ENCODE results near the gene GPBP1L1.
"Not testable (repeated sequence)": the region's sequence is repeated elsewhere in the genome, so short reads cannot be mapped to it uniquely, and the experiment has no call there.

The GPBP1L1 gene

DNA sequence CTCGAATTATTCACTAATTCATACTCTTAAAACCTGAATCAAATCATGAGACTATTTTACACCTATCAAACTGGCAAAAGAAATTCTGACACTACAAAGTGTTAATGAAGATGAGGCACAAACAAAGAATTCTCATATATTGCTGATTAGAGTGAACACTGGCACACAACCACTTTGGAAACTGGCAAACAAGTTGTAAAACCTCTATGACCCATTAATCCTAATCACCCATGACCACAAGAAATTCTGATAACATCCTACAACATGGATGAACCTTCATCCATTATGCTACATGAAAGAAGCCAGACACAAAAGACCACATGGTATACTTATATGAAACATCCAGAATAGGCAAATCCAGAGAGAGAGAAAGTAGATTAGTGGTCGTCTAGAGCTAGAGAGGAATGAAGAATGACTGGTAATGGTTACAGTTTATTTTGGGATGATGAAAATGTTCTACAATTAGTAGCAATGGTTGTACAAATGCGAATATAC is 8.5 kb downstream of the GPBP1L1 start:
- peaks cover 6% of the 10 kb centered on the region; the same call in 1 of the 2 replicates for H3K36me3 ChIP-seq (ENCODE audit: insufficient read depth, low read depth, low read length)
- no peaks in the 10 kb centered on the region for H3K9me3 ChIP-seq (ENCODE audit: insufficient read depth, low read depth, low read length)
- H3K9ac ChIP-seq (ENCODE audit: low read depth, low read length): no peak overlapping the region
- peak overlapping the region; percentile 11; the same call in 1 of the 2 replicates for H3K4me3 ChIP-seq (ENCODE audit: low read length)
- no peak overlapping the region for H3K27ac ChIP-seq (ENCODE audit: low read length)
- peaks cover 38% of the 10 kb centered on the region for H3K4me1 ChIP-seq (ENCODE audit: insufficient read depth, low read length)
- no peaks in the 10 kb centered on the region for H3K27me3 ChIP-seq (ENCODE audit: insufficient read depth, low read length)

DNA sequence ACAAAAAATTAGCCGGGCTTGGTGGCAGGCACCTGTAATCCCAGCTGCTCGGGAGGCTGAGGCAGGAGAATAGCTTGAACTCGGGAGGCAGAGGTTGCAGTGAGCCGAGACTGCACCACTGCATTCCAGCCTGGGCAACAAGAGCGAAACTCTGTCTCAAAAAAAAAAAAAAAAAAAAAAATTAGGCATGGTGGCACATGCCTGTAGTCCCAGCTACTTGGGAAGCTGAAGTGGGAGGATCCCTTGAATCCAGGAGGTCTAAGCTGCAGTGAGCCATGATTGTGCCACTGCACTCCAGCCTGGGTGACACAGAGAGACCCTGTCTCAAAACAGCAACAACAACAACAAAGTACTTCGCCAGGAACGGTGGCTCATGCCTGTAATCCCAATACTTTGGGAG is 9.8 kb downstream of the GPBP1L1 start:
- not testable (repeated sequence) for H3K9me3 ChIP-seq (ENCODE audit: insufficient read depth, low read depth, low read length); H3K36me3 ChIP-seq (ENCODE audit: insufficient read depth, low read depth, low read length); H3K27me3 ChIP-seq (ENCODE audit: insufficient read depth, low read length); H3K27ac ChIP-seq (ENCODE audit: low read length); H3K4me3 ChIP-seq (ENCODE audit: low read length); H3K9ac ChIP-seq (ENCODE audit: low read depth, low read length)
- H3K4me1 ChIP-seq (ENCODE audit: insufficient read depth, low read length): peaks cover 31% of the 10 kb centered on the region

DNA sequence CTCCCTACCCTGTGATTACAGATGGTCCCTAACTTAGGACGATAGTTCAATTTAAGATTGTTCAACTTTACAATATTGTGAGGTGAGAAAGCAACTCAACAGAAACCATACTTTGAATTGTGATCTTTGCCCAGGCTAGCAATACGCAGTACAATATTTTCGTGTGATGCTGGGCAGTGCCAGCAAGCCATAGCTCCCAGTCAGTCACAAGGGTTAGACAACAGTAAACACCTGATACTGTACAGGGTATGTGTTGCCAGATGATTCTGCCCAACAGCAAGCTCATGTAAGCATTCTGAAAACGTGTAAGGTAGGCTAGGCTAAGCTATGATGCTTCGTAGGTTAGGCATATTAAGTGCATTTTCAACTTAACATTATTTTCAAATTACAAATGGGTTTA is 11.9 kb downstream of the GPBP1L1 start:
- H3K4me1 ChIP-seq (ENCODE audit: insufficient read depth, low read length): peaks cover 22% of the 10 kb centered on the region
- H3K27me3 ChIP-seq (ENCODE audit: insufficient read depth, low read length): no peaks in the 10 kb centered on the region
- H3K27ac ChIP-seq (ENCODE audit: low read length): no peak overlapping the region
- no peak overlapping the region for H3K9ac ChIP-seq (ENCODE audit: low read depth, low read length)
- H3K4me3 ChIP-seq (ENCODE audit: low read length): no peak overlapping the region
- H3K36me3 ChIP-seq (ENCODE audit: insufficient read depth, low read depth, low read length): peaks cover 12% of the 10 kb centered on the region; the same call in 1 of the 2 replicates
- H3K9me3 ChIP-seq (ENCODE audit: insufficient read depth, low read depth, low read length): no peaks in the 10 kb centered on the region

DNA sequence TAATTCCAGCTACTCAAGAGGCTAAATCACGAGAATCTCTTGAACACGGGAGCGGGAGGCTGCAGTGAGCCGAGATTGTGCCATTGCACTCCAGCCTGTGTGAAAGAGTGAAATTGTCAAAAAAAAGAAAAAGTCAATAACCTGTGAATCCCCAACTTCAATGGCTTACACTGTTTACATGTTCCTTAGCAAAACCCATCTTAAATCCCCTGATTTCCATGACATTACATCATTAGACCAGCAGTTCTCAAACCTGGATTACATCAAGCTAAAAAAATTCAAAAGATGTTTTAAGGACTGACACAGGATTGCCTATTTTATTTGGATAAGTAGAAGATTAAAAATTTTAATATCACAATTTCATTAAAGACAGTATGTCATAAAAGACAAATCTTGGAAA is 12.4 kb downstream of the GPBP1L1 start:
- H3K27ac ChIP-seq (ENCODE audit: low read length): no peak overlapping the region
- no peaks in the 10 kb centered on the region for H3K9me3 ChIP-seq (ENCODE audit: insufficient read depth, low read depth, low read length)
- no peak overlapping the region for H3K4me3 ChIP-seq (ENCODE audit: low read length)
- no peaks in the 10 kb centered on the region for H3K27me3 ChIP-seq (ENCODE audit: insufficient read depth, low read length)
- peaks cover 12% of the 10 kb centered on the region; the same call in 1 of the 2 replicates for H3K36me3 ChIP-seq (ENCODE audit: insufficient read depth, low read depth, low read length)
- H3K4me1 ChIP-seq (ENCODE audit: insufficient read depth, low read length): peaks cover 17% of the 10 kb centered on the region
- H3K9ac ChIP-seq (ENCODE audit: low read depth, low read length): no peak overlapping the region

DNA sequence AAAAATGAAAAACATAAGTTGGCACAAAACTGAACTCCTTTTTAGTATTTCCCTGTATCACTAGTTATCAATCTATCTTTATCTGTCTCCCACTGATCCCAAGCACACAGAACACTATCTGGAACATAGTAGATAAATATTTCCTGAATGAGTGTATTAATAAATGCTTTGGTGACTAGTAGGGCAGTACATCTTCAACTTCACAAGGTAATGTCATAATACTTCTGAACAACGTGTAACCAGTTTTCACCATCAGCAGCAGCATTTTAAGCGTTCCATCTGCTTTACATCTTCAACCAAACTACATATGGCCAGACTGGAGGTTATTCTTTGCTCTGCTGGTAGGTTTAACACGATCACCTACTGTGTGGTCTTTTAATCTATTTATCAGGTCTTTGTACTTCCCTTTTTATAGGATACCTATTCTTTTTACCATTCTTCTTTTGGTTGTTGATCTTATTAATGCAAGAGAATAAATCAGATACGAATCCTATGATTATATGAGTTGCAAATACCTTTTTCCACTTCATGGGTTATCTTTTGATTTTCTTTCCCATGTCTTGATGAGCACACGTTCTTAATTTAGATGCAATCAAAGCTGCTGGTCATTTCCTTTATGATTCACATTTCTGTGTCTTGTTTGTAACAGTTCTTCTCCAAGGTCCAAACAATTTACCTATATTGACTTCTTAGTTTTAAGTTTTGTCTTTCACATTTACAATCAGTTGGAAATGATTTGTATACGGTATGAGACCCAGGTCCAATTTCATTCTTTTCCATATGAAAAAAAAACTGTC is 16.3 kb downstream of the GPBP1L1 start:
- peaks cover 5% of the 10 kb centered on the region; the same call in 1 of the 2 replicates for H3K4me1 ChIP-seq (ENCODE audit: insufficient read depth, low read length)
- no peak overlapping the region for H3K9ac ChIP-seq (ENCODE audit: low read depth, low read length)
- H3K36me3 ChIP-seq (ENCODE audit: insufficient read depth, low read depth, low read length): peaks cover 12% of the 10 kb centered on the region; the same call in 1 of the 2 replicates
- no peak overlapping the region for H3K4me3 ChIP-seq (ENCODE audit: low read length)
- no peak overlapping the region for H3K27ac ChIP-seq (ENCODE audit: low read length)
- no peaks in the 10 kb centered on the region for H3K9me3 ChIP-seq (ENCODE audit: insufficient read depth, low read depth, low read length)
- no peaks in the 10 kb centered on the region for H3K27me3 ChIP-seq (ENCODE audit: insufficient read depth, low read length)

DNA sequence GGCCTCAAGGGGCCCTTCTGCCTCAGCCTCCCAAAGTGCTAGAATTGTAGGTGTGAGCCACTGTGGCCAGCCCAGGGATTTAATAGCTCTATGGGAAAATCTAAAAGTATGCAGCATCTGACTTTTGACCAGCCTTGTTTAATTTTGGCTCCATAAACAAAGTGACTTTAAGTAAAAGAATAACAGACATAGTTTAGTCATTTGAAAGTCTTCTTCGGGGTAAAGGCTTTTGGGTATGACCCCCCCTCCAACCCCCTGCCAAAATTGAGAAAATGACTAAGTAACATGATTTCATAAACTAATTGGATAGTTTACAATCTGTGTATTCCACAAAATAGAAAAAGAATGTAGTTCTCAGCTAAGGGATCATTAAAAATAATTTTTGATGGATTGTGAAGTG is 17.0 kb downstream of the GPBP1L1 start:
- Histone ChIP-seq H3K4me3 (ENCODE audit: low read length) (no peak overlapping the region), H3K27ac (ENCODE audit: low read length) (no peak overlapping the region), H3K9me3 (ENCODE audit: insufficient read depth, low read depth, low read length) (no peaks in the 10 kb centered on the region), H3K27me3 (ENCODE audit: insufficient read depth, low read length) (no peaks in the 10 kb centered on the region), H3K9ac (ENCODE audit: low read depth, low read length) (no peak overlapping the region), H3K36me3 (ENCODE audit: insufficient read depth, low read depth, low read length) (peaks cover 7% of the 10 kb centered on the region; the same call in 1 of the 2 replicates), H3K4me1 (ENCODE audit: insufficient read depth, low read length) (peaks cover 1% of the 10 kb centered on the region; the same call in 1 of the 2 replicates)

DNA sequence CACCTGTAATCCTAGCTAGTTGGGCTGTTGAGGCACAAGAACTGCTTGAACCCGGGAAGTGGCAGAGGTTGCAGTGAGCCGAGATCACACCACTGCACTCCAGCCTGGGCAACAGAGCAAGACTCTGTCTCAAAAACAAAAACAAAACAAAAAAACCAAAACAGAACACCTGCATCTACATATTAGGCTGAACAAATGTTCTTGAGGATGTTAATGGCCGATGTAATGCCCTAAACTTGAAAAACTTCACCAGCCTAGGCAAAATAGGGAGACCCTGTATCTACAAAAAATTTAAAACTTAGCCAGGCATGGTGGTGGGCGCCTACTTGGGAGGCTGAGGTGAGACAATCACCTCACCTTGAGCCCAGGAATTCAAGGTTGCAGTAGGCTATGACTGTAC is 17.8 kb downstream of the GPBP1L1 start:
- H3K4me3 ChIP-seq (ENCODE audit: low read length): no peak overlapping the region
- no peaks in the 10 kb centered on the region for H3K27me3 ChIP-seq (ENCODE audit: insufficient read depth, low read length)
- H3K9me3 ChIP-seq (ENCODE audit: insufficient read depth, low read depth, low read length): no peaks in the 10 kb centered on the region
- no peaks in the 10 kb centered on the region; the same call in 1 of the 2 replicates for H3K4me1 ChIP-seq (ENCODE audit: insufficient read depth, low read length)
- H3K9ac ChIP-seq (ENCODE audit: low read depth, low read length): no peak overlapping the region
- no peak overlapping the region for H3K27ac ChIP-seq (ENCODE audit: low read length)
- peaks cover 6% of the 10 kb centered on the region; the same call in 1 of the 2 replicates for H3K36me3 ChIP-seq (ENCODE audit: insufficient read depth, low read depth, low read length)

DNA sequence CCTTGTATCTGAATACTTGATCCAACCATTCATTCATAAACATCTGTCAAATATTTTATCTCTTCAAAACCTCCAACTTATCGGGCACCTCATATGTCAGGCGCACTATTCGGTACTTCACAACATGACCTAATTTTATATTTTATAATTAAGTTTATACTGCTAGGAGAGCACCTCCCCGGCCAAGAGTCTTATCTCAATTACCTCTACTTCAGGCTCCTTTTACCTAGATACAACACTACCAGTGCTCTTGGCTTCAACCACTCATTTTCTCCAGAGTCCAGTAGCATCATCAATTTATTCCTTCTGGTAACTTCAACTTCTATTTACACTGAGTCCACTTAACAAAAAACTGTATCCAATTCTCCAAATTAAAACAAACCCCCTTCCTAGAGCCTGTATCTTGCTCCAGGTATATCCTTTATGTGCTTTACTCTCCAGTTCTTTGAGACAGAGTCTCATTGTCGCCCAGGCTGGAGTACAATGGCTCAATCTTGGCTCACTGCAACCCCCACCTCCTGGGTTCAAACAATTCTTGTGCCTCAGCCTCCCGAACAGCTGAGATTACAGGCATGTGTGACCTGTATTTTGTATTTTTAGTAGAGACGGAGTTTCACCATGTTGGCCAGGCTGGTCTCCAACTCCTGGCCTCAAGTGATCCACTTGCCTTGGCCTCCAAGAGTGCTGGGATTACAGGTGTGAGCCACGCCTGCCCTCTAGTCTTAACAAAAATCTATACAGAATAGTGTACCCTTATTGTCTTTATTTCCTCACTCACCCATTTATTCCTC is 18.8 kb downstream of the GPBP1L1 start:
- no peak overlapping the region for H3K27ac ChIP-seq (ENCODE audit: low read length)
- no peak overlapping the region for H3K4me3 ChIP-seq (ENCODE audit: low read length)
- no peak overlapping the region for H3K9ac ChIP-seq (ENCODE audit: low read depth, low read length)
- H3K36me3 ChIP-seq (ENCODE audit: insufficient read depth, low read depth, low read length): peaks cover 10% of the 10 kb centered on the region; the same call in 1 of the 2 replicates
- H3K4me1 ChIP-seq (ENCODE audit: insufficient read depth, low read length): no peaks in the 10 kb centered on the region; the same call in 1 of the 2 replicates
- H3K9me3 ChIP-seq (ENCODE audit: insufficient read depth, low read depth, low read length): no peaks in the 10 kb centered on the region
- no peaks in the 10 kb centered on the region for H3K27me3 ChIP-seq (ENCODE audit: insufficient read depth, low read length)

DNA sequence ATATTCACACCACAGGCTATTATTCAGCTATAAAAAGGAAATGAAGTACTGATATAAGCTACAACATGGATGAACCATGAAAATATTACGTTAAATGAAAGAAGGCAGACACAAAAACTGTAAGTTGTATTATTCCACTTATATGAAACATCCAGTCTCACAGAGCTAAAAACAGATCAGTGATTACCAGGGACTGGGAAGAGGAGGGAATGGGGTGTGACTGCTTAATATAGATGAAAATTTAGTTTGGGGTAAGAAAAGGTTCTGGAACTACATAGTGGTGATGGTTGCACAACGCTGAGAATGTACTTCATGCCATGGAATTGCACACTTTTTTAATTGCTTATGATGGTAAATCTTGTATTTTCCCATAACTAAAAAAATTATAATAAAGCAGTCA is 19.5 kb downstream of the GPBP1L1 start:
- H3K27me3 ChIP-seq (ENCODE audit: insufficient read depth, low read length): no peaks in the 10 kb centered on the region
- no peak overlapping the region for H3K4me3 ChIP-seq (ENCODE audit: low read length)
- no peaks in the 10 kb centered on the region for H3K9me3 ChIP-seq (ENCODE audit: insufficient read depth, low read depth, low read length)
- H3K4me1 ChIP-seq (ENCODE audit: insufficient read depth, low read length): no peaks in the 10 kb centered on the region; the same call in 1 of the 2 replicates
- H3K36me3 ChIP-seq (ENCODE audit: insufficient read depth, low read depth, low read length): peaks cover 10% of the 10 kb centered on the region; the same call in 1 of the 2 replicates
- no peak overlapping the region for H3K27ac ChIP-seq (ENCODE audit: low read length)
- no peak overlapping the region for H3K9ac ChIP-seq (ENCODE audit: low read depth, low read length)

DNA sequence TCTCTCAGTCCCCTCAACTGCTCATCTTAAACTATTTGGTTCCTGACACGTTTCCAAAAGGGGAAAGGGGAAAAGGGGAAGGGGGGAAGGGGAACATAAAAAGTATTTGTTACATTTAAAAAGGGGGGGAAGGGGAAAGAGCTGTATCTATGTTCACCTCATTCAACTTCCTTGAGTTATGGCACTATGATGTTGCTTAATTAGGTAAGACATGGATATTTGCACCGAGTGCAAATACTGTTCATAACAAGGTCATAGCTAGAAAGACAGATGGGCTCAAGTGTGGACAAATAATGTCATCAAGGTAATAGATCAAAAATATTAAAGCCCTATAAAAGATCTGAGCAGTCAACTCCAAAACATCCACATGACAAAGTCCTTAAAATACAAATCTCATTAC is 26.0 kb downstream of the GPBP1L1 start:
- H3K36me3 ChIP-seq (ENCODE audit: insufficient read depth, low read depth, low read length): peaks cover 64% of the 10 kb centered on the region
- no peaks in the 10 kb centered on the region for H3K9me3 ChIP-seq (ENCODE audit: insufficient read depth, low read depth, low read length)
- H3K27ac ChIP-seq (ENCODE audit: low read length): no peak overlapping the region
- H3K4me3 ChIP-seq (ENCODE audit: low read length): no peak overlapping the region
- H3K27me3 ChIP-seq (ENCODE audit: insufficient read depth, low read length): no peaks in the 10 kb centered on the region
- H3K4me1 ChIP-seq (ENCODE audit: insufficient read depth, low read length): no peaks in the 10 kb centered on the region; the same call in 1 of the 2 replicates
- H3K9ac ChIP-seq (ENCODE audit: low read depth, low read length): no peak overlapping the region

DNA sequence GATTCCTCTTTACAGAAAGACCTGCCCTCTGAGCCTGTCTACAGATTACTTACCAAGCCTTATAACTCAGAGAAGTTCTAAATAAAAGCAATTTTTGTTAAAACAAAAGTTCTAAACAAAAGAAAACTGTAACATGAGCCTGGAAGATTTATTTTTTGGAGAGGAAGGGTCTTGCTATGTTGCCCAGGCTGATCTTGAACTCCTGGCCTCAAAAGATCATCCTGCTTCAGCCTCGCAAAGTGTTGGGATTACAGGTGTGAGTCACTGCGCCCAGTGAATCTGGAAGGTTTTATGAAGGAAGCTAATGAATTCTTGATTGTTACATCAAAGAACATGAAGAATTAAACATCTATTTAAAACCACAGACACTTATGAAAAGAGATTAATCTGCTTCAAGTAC is 27.1 kb downstream of the GPBP1L1 start:
- no peaks in the 10 kb centered on the region for H3K9me3 ChIP-seq (ENCODE audit: insufficient read depth, low read depth, low read length)
- H3K36me3 ChIP-seq (ENCODE audit: insufficient read depth, low read depth, low read length): peaks cover 75% of the 10 kb centered on the region
- no peak overlapping the region for H3K4me3 ChIP-seq (ENCODE audit: low read length)
- H3K27ac ChIP-seq (ENCODE audit: low read length): no peak overlapping the region
- no peaks in the 10 kb centered on the region; the same call in 1 of the 2 replicates for H3K4me1 ChIP-seq (ENCODE audit: insufficient read depth, low read length)
- H3K27me3 ChIP-seq (ENCODE audit: insufficient read depth, low read length): no peaks in the 10 kb centered on the region
- no peak overlapping the region for H3K9ac ChIP-seq (ENCODE audit: low read depth, low read length)
